ENCODE measurements around the gene ATG16L2.

GRCh38 chr11:72863916-72864315 lies 49.7 kb downstream of the ATG16L2 start:
- TF ChIP-seq EZH2 (IDR thresholded peaks at IDR 0.05; ENCODE audit: borderline replicate concordance, insufficient read depth, low read length, poor library complexity, severe bottlenecking): no peak
- TF ChIP-seq CTCF (IDR thresholded peaks at IDR 0.05; ENCODE audit: poor library complexity, severe bottlenecking): no peak
- no peak for TF ChIP-seq TAF1 (IDR thresholded peaks at IDR 0.05; ENCODE audit: low read depth)
- no peak for TF ChIP-seq EP300 (conservative IDR thresholded peaks at IDR 0.05; ENCODE audit: poor library complexity, severe bottlenecking)
- no peak for TF ChIP-seq POLR2AphosphoS5 (IDR thresholded peaks at IDR 0.05)
- no peak for TF ChIP-seq RAD21 (conservative IDR thresholded peaks at IDR 0.05)
- no peak for TF ChIP-seq REST (IDR thresholded peaks at IDR 0.05; ENCODE audit: borderline replicate concordance)
- TF ChIP-seq MXI1 (conservative IDR thresholded peaks at IDR 0.05; ENCODE audit: poor library complexity, severe bottlenecking): no peak
